CD4-positive, CD25-positive, alpha-beta regulatory T cell (primary cell): ENCODE data around the gene IFITM5. TPM values are rescaled to one million over a fixed set of nuclear protein-coding genes. Genes with fewer than 3 reads are reported as not detected.

Experiments used
- ATAC-seq, 2 donors: fragments of 150-1000 bp; cut with Tn5 transposase; one replicate each; pipeline ENCODE4 v1.10.0; 2021; ENCODE audit warnings: low read depth in 2 of 2, moderate number of reproducible peaks in 2 of 2, moderate library complexity in 1 of 2
- DNase-seq, 3 donors: peaks; one replicate each; pipeline versions ENCODE4 v3.0.0 to v3.0.0-alpha.2; 2012 to 2022; ENCODE audit warnings: mixed read lengths in 1 of 3
- H3K27ac ChIP-seq: one replicate; pipeline ENCODE4 v1.7.0; 2013; ENCODE audit warnings: mild to moderate bottlenecking, low read length; ENCODE audit not compliant: insufficient read depth, poor library complexity, severe bottlenecking
- H3K27me3 ChIP-seq: one replicate; pipeline ENCODE4 v1.7.0; 2013; ENCODE audit warnings: low read length; ENCODE audit not compliant: control insufficient read depth, insufficient read depth
- H3K36me3 ChIP-seq: one replicate; pipeline ENCODE4 v1.7.0; 2013; ENCODE audit warnings: mild to moderate bottlenecking, low read length, moderate library complexity; ENCODE audit not compliant: control insufficient read depth, insufficient read depth
- H3K4me1 ChIP-seq: 2 replicates; pipeline ENCODE4 v1.7.0; 2013; ENCODE audit warnings: mild to moderate bottlenecking, low read length; ENCODE audit not compliant: insufficient read depth, control insufficient read depth, poor library complexity, severe bottlenecking
- H3K4me3 ChIP-seq: one replicate; pipeline ENCODE4 v1.7.0; 2013; ENCODE audit warnings: low read depth, mild to moderate bottlenecking, low read length, moderate library complexity
- H3K9me3 ChIP-seq, 2 experiments: 1 replicate in 1 of 2; 2 replicates in 1 of 2; pipeline ENCODE4 v1.7.0; 2013; ENCODE audit warnings: low read length in 2 of 2, mild to moderate bottlenecking in 1 of 2, moderate library complexity in 1 of 2; ENCODE audit not compliant: control insufficient read depth in 2 of 2
- H3K27ac Mint-ChIP-seq, 3 donors: one replicate each; pipeline ENCODE4 v1.8.0; 2020 to 2022; ENCODE audit warnings: mild to moderate bottlenecking in 3 of 3, mixed read lengths in 3 of 3, moderate library complexity in 2 of 3
- H3K27me3 Mint-ChIP-seq: one replicate; pipeline ENCODE4 v1.8.0; 2022; ENCODE audit warnings: mild to moderate bottlenecking, mixed read lengths
- H3K36me3 Mint-ChIP-seq: one replicate; pipeline ENCODE4 v1.8.0; 2020; ENCODE audit warnings: mixed read lengths
- H3K4me1 Mint-ChIP-seq, 4 donors: one replicate each; pipeline ENCODE4 v1.8.0; 2020 to 2022; ENCODE audit warnings: mixed read lengths in 4 of 4, mild to moderate bottlenecking in 1 of 4
- H3K4me3 Mint-ChIP-seq, 4 donors: one replicate each; pipeline ENCODE4 v1.8.0; 2020 to 2022; ENCODE audit warnings: mild to moderate bottlenecking in 4 of 4, mixed read lengths in 4 of 4, moderate library complexity in 3 of 4
- H3K9me3 Mint-ChIP-seq, 7 donors: one replicate each; pipeline ENCODE4 v1.8.0; 2020 to 2022; ENCODE audit warnings: mixed read lengths in 7 of 7, mild to moderate bottlenecking in 3 of 7, moderate library complexity in 2 of 7
- polyA plus RNA-seq, 4 donors: library from polyadenylated mRNA; unstranded; fragments of 300-500 nt; fragmentation: Illumina TruSeq; gene quantifications; one replicate each; pipeline ENCODE4 v1.2.3, GENCODE V29; 2021
- total RNA-seq: library from RNA; stranded (reverse); gene quantifications from one replicate; pipeline ENCODE4 v1.2.3, GENCODE V29; 2022

Gene IFITM5
- total and polyA plus RNA-seq, 5 donors from 2014 or later, result not detected

GRCh38 chr11:257766-258493 lies 41.4 kb downstream of the IFITM5 start:
- H3K4me1 Mint-ChIP-seq, result peaks cover 0 to 3% (median 0%) of the 10 kb centered on the region in 4 donors
- H3K4me3 Mint-ChIP-seq, result no peak overlapping the region
- Histone ChIP-seq H3K4me1 (no peaks in the 10 kb centered on the region), H3K27me3 (no peaks in the 10 kb centered on the region), H3K9me3 (no peaks in the 10 kb centered on the region), H3K4me3 (no peak overlapping the region), H3K36me3 (peaks cover 6% of the 10 kb centered on the region), H3K27ac (no peak overlapping the region)
- DNase-seq (no peak), ATAC-seq (no peak)
- peaks cover 4% of the 10 kb centered on the region for H3K36me3 Mint-ChIP-seq
- H3K27me3 Mint-ChIP-seq, result peaks cover 8% of the 10 kb centered on the region
- no peak overlapping the region for H3K27ac Mint-ChIP-seq
- no peaks in the 10 kb centered on the region for H3K9me3 Mint-ChIP-seq

GRCh38 chr11:256952-257737 lies 42.2 kb downstream of the IFITM5 start:
- Histone ChIP-seq H3K4me1 (no peaks in the 10 kb centered on the region), H3K27me3 (no peaks in the 10 kb centered on the region), H3K4me3 (no peak overlapping the region), H3K9me3 (no peaks in the 10 kb centered on the region), H3K27ac (no peak overlapping the region), H3K36me3 (peaks cover 14% of the 10 kb centered on the region)
- H3K9me3 Mint-ChIP-seq, result no peaks in the 10 kb centered on the region
- H3K27ac Mint-ChIP-seq, result no peak overlapping the region
- DNase-seq (no peak), ATAC-seq (no peak)
- peaks cover 0 to 3% (median 0%) of the 10 kb centered on the region in 4 donors for H3K4me1 Mint-ChIP-seq
- H3K27me3 Mint-ChIP-seq, result peaks cover 8% of the 10 kb centered on the region
- peaks cover 9% of the 10 kb centered on the region for H3K36me3 Mint-ChIP-seq
- H3K4me3 Mint-ChIP-seq, result no peak overlapping the region

GRCh38 chr11:255816-256215 lies 43.5 kb downstream of the IFITM5 start:
- no peak overlapping the region for H3K27ac ChIP-seq

GRCh38 chr11:255176-255575 lies 44.1 kb downstream of the IFITM5 start:
- no peaks in the 10 kb centered on the region for H3K9me3 ChIP-seq
- no peaks in the 10 kb centered on the region for H3K9me3 Mint-ChIP-seq
- H3K4me3 Mint-ChIP-seq, result no peak overlapping the region
- ATAC-seq, result no peak
- peaks cover 5% of the 10 kb centered on the region for H3K27me3 Mint-ChIP-seq
- no peak overlapping the region for H3K27ac ChIP-seq
- H3K36me3 ChIP-seq, result peaks cover 30% of the 10 kb centered on the region
- no peak for DNase-seq
- no peak overlapping the region for H3K27ac Mint-ChIP-seq
- H3K4me3 ChIP-seq, result no peak overlapping the region
- H3K4me1 Mint-ChIP-seq, result peaks cover 0 to 9% (median 3%) of the 10 kb centered on the region in 4 donors
- no peaks in the 10 kb centered on the region for H3K27me3 ChIP-seq
- H3K4me1 ChIP-seq, result peaks cover 3% of the 10 kb centered on the region
- peaks cover 22% of the 10 kb centered on the region for H3K36me3 Mint-ChIP-seq

More at GRCh38 chr11:255816-256215, 43.5 kb downstream of the IFITM5 start:
- no peak for DNase-seq
- H3K4me1 ChIP-seq, result peaks cover 2% of the 10 kb centered on the region
- no peaks in the 10 kb centered on the region for H3K27me3 ChIP-seq
- H3K36me3 Mint-ChIP-seq, result peaks cover 17% of the 10 kb centered on the region
- peaks cover 8% of the 10 kb centered on the region for H3K27me3 Mint-ChIP-seq
- ATAC-seq, result no peak
- no peaks in the 10 kb centered on the region for H3K9me3 Mint-ChIP-seq
- no peak overlapping the region for H3K4me3 Mint-ChIP-seq
- peak overlapping the region in 1 of 3 donors; percentile 11 for H3K27ac Mint-ChIP-seq
- H3K9me3 ChIP-seq, result no peaks in the 10 kb centered on the region
- H3K4me1 Mint-ChIP-seq, result peaks cover 0 to 6% (median 2%) of the 10 kb centered on the region in 4 donors
- peaks cover 24% of the 10 kb centered on the region for H3K36me3 ChIP-seq
- H3K4me3 ChIP-seq, result no peak overlapping the region

GRCh38 chr11:253886-254270 lies 45.4 kb downstream of the IFITM5 start:
- ATAC-seq (no peak), DNase-seq (no peak)
- Histone ChIP-seq H3K9me3 (no peaks in the 10 kb centered on the region), H3K4me3 (no peak overlapping the region), H3K36me3 (peaks cover 42% of the 10 kb centered on the region), H3K27ac (no peak overlapping the region), H3K27me3 (no peaks in the 10 kb centered on the region), H3K4me1 (peaks cover 3% of the 10 kb centered on the region)
- H3K9me3 Mint-ChIP-seq, result no peaks in the 10 kb centered on the region
- H3K4me1 Mint-ChIP-seq, result peaks cover 0 to 10% (median 3%) of the 10 kb centered on the region in 4 donors
- H3K27ac Mint-ChIP-seq, result peak overlapping the region in 1 of 3 donors; percentile 51
- no peaks in the 10 kb centered on the region for H3K27me3 Mint-ChIP-seq
- no peak overlapping the region for H3K4me3 Mint-ChIP-seq
- H3K36me3 Mint-ChIP-seq, result peaks cover 26% of the 10 kb centered on the region

GRCh38 chr11:253160-253885 lies 46.0 kb downstream of the IFITM5 start:
- H3K27ac Mint-ChIP-seq, result no peak overlapping the region

GRCh38 chr11:252666-253065 lies 46.7 kb downstream of the IFITM5 start:
- no peaks in the 10 kb centered on the region for H3K9me3 ChIP-seq
- ATAC-seq, result no peak
- H3K4me1 ChIP-seq, result peaks cover 3% of the 10 kb centered on the region
- no peaks in the 10 kb centered on the region for H3K9me3 Mint-ChIP-seq
- peaks cover 36% of the 10 kb centered on the region for H3K36me3 Mint-ChIP-seq
- peaks cover 0 to 10% (median 3%) of the 10 kb centered on the region in 4 donors for H3K4me1 Mint-ChIP-seq
- no peak overlapping the region for H3K27ac ChIP-seq
- H3K27ac Mint-ChIP-seq, result no peak overlapping the region
- no peak overlapping the region for H3K4me3 Mint-ChIP-seq
- peaks cover 54% of the 10 kb centered on the region for H3K36me3 ChIP-seq
- H3K4me3 ChIP-seq, result no peak overlapping the region
- no peaks in the 10 kb centered on the region for H3K27me3 ChIP-seq
- H3K27me3 Mint-ChIP-seq, result no peaks in the 10 kb centered on the region
- no peak for DNase-seq

More at GRCh38 chr11:253160-253885, 46.0 kb downstream of the IFITM5 start:
- Histone ChIP-seq H3K36me3 (peaks cover 48% of the 10 kb centered on the region), H3K4me3 (no peak overlapping the region), H3K9me3 (no peaks in the 10 kb centered on the region), H3K4me1 (peaks cover 3% of the 10 kb centered on the region), H3K27me3 (no peaks in the 10 kb centered on the region), H3K27ac (no peak overlapping the region)
- no peaks in the 10 kb centered on the region for H3K27me3 Mint-ChIP-seq
- H3K4me1 Mint-ChIP-seq, result peaks cover 0 to 10% (median 3%) of the 10 kb centered on the region in 4 donors
- H3K9me3 Mint-ChIP-seq, result no peaks in the 10 kb centered on the region
- ATAC-seq, result no peak
- DNase-seq, result no peak
- H3K36me3 Mint-ChIP-seq, result peaks cover 30% of the 10 kb centered on the region
- no peak overlapping the region for H3K4me3 Mint-ChIP-seq
